Neural crest cell (in vitro differentiated cells): ENCODE results near the gene BRD1. TPM values are rescaled to one million over a fixed set of nuclear protein-coding genes. Genes with fewer than 3 reads are reported as not detected.

Experiments
- DNase-seq: peaks from one replicate; pipeline ENCODE4 v3.0.0; 2021; ENCODE audit warnings: low read depth, mixed read lengths, low spot score
- H3K27ac Mint-ChIP-seq: one replicate; pipeline ENCODE4 v1.8.0; 2021; ENCODE audit warnings: mild to moderate bottlenecking, mixed read lengths; ENCODE audit not compliant: unreplicated experiment
- H3K27me3 Mint-ChIP-seq: 2 replicates; pipeline ENCODE4 v1.8.0; 2021; ENCODE audit warnings: low read depth, mild to moderate bottlenecking, mixed read lengths
- H3K36me3 Mint-ChIP-seq: 2 replicates; pipeline ENCODE4 v1.8.0; 2021; ENCODE audit warnings: low read depth, mild to moderate bottlenecking, mixed read lengths
- H3K4me1 Mint-ChIP-seq: 2 replicates; pipeline ENCODE4 v1.8.0; 2021; ENCODE audit warnings: mixed read lengths
- H3K4me3 Mint-ChIP-seq: one replicate; pipeline ENCODE4 v1.8.0; 2021; ENCODE audit warnings: mild to moderate bottlenecking, mixed read lengths
- H3K9me3 Mint-ChIP-seq: 2 replicates; pipeline ENCODE4 v1.8.0; 2021; ENCODE audit warnings: mixed read lengths
- CTCF ChIP-seq: fragments of 200-600 bp; sonication (generic); conservative IDR thresholded peaks from 2 replicates; pipeline ENCODE4 v1.5.0; 2021; ENCODE audit warnings: antibody characterized with exemption, mild to moderate bottlenecking
- total RNA-seq: library from RNA; stranded (reverse); gene quantifications from 2 replicates; pipeline ENCODE4 v1.2.1, GENCODE V29; 2021

Gene BRD1
- total RNA-seq, 1 donor from 2014 or later = 59.1 TPM

DNA sequence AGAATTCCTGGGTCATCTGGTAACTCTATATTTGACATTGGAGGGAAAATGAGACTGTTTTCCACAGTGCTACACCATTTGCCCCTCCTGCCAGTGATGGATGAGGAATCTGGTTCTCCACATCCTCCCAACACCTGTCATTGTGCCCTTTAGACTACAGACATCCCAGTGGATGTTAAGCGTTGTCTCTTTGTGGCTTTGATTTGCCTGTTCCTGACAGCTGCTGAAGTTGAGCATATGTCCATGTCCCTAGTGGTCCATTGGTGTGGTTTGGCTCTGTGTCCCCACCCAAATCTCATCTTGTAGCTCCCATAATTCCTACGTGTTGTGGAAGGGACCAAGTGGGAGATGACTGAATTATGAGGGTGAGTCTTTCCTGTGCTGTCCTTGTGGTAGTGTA is 88.5 kb downstream of the BRD1 start:
- no peak for TF ChIP-seq CTCF
- H3K4me3 Mint-ChIP-seq = no peak overlapping the region
- no peak for DNase-seq
- peaks cover 4% of the 10 kb centered on the region for H3K36me3 Mint-ChIP-seq
- no peaks in the 10 kb centered on the region for H3K4me1 Mint-ChIP-seq
- H3K27me3 Mint-ChIP-seq = peaks cover 73% of the 10 kb centered on the region
- peaks cover 24% of the 10 kb centered on the region for H3K9me3 Mint-ChIP-seq
- no peak overlapping the region for H3K27ac Mint-ChIP-seq

DNA sequence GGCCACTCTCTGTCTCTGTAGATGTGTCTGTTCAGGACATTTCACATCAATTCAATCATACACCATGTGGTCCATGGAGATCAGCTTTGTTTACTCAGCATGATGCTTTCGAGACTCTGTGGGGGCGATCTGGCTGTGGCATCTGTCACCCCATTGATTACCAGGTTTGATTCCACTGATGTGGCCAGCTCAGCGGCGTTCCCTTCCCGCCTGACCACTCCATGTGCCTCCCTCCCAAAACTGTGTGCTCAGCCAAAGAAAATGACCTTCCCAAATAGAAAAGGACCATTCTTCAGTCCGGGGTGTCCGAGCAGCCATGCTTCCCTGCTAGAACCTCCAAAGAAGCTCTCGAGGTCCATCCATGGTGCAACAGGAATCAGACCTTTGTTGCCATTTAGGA is 89.1 kb downstream of the BRD1 start:
- Mint-ChIP-seq H3K4me3 (no peak overlapping the region), H3K9me3 (peaks cover 21% of the 10 kb centered on the region), H3K36me3 (peaks cover 2% of the 10 kb centered on the region), H3K27ac (no peak overlapping the region), H3K4me1 (no peaks in the 10 kb centered on the region), H3K27me3 (peaks cover 71% of the 10 kb centered on the region)
- DNase-seq = no peak
- no peak for TF ChIP-seq CTCF

- DNase-seq = no peak
- no peak for TF ChIP-seq CTCF
- peaks cover 19% of the 10 kb centered on the region for H3K9me3 Mint-ChIP-seq
Measured at GRCh38 chr22:49738006-49738405, 89.7 kb downstream of the BRD1 start.

DNA sequence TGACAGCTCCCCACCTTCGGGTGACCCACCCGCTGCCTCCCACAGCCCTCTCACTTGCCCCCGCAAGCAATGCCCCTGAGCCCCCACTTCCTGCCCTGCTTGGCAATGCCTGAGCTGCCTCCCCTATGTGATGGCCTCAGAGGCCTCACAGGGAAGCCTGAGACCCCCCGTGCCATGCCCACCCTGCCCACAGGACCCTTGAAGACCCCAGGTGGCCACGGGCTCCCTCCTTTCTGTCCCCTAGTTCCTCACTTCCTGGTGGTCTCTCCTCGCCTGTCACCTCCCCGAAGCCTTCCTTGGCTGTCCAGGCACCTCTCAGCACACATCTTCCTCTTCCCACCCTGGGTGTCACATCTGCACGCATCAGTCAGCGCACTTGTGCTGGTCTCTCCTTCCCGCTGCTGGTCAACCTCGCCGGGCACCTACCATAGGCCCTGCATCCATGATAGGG is 90.5 kb downstream of the BRD1 start:
- Mint-ChIP-seq H3K4me3 (no peak overlapping the region), H3K27me3 (peaks cover 75% of the 10 kb centered on the region), H3K27ac (no peak overlapping the region), H3K36me3 (peaks cover 2% of the 10 kb centered on the region), H3K9me3 (peaks cover 19% of the 10 kb centered on the region), H3K4me1 (no peaks in the 10 kb centered on the region)
- TF ChIP-seq CTCF = no peak
- DNase-seq = no peak

More at GRCh38 chr22:49738006-49738405, 89.7 kb downstream of the BRD1 start:
- peaks cover 2% of the 10 kb centered on the region for H3K36me3 Mint-ChIP-seq
- H3K4me1 Mint-ChIP-seq = no peaks in the 10 kb centered on the region
- H3K4me3 Mint-ChIP-seq = no peak overlapping the region
- H3K27me3 Mint-ChIP-seq = peaks cover 73% of the 10 kb centered on the region
- H3K27ac Mint-ChIP-seq = no peak overlapping the region

DNA sequence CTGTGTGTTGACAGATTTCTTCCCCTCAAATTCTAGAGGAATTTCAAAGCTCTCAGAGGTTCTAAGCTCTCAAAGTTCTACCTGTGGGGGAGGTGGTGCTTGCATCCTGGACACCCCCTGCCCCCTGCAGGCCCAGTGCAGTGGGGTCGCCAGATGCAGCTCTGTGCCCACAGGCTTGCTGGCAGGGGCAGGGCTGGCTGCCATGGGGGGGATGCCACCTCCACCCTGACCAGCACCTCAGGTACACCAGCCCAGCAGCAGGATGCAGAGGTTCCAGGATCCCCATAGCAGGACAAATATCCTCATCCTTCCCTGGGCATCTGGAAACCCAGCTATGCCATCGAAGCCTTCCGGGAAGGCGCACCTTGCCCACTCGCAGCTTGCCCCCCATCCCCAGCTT is 91.1 kb downstream of the BRD1 start:
- DNase-seq = no peak
- no peak for TF ChIP-seq CTCF
- Mint-ChIP-seq H3K27ac (no peak overlapping the region), H3K9me3 (peaks cover 17% of the 10 kb centered on the region), H3K36me3 (peaks cover 2% of the 10 kb centered on the region), H3K4me3 (no peak overlapping the region), H3K4me1 (no peaks in the 10 kb centered on the region), H3K27me3 (peaks cover 75% of the 10 kb centered on the region)

DNA sequence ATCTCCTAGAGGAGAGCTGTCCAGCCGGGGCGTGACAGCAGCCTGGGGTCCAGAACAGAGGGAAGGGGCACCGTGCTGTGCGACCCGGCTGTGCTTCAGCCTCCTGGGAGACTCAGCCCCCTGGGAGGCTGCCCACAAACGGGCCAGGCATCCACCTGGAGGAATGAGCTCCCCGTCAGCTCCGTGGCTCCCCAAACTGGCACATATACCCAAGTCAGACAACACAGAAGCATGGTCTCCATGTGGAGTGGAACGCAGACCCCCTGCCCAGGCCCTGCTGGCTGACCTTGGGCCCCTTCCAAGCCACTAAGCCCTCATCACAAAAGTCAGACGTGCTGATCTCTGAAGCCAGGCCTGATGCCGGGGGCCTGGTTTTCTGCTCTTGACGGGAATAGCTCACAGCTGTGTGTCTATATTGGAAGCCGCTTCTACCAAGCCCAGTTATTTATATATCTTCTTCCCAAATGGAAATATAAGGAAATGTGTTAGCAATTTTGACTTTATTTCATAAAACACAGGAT is 91.7 kb downstream of the BRD1 start:
- H3K27me3 Mint-ChIP-seq = peaks cover 77% of the 10 kb centered on the region
- peaks cover 16% of the 10 kb centered on the region for H3K9me3 Mint-ChIP-seq
- no peak overlapping the region for H3K27ac Mint-ChIP-seq
- TF ChIP-seq CTCF = no peak
- no peak overlapping the region for H3K4me3 Mint-ChIP-seq
- H3K4me1 Mint-ChIP-seq = no peaks in the 10 kb centered on the region
- no peak for DNase-seq
- H3K36me3 Mint-ChIP-seq = peaks cover 2% of the 10 kb centered on the region
